AG04450 (cell line): ENCODE measurements around the gene PI3. TPM values are rescaled to one million over a fixed set of nuclear protein-coding genes. Genes with fewer than 3 reads are reported as not detected.
"Not testable (repeated sequence)": the region's sequence is repeated elsewhere in the genome, so short reads cannot be mapped to it uniquely, and the experiment has no call there.

Experiments
- CTCF ChIA-PET: fragments of 300-600, 350-600 bp; formaldehyde crosslinking; extraction: SDS; loops from one replicate; lab custom pipeline; 2022; ENCODE audit warnings: antibody characterized with exemption, inconsistent platforms; lab: Charles Lee
- POLR2A ChIA-PET: fragments of 350-600 bp; formaldehyde crosslinking; extraction: SDS; loops from one replicate; lab custom pipeline; 2021; ENCODE audit warnings: antibody characterized with exemption, inconsistent platforms; lab: Yijun Ruan, JAX
- DNase-seq: peaks from one replicate; pipeline ENCODE4 v3.0.0-alpha.2; 2011; ENCODE audit warnings: low read depth, low spot score
- H3K27ac ChIP-seq: one replicate; pipeline ENCODE4 v1.5.1; 2012; ENCODE audit warnings: low read depth, low read length, control low read depth
- H3K27me3 ChIP-seq: one replicate; pipeline ENCODE4 v1.6.0; 2012; ENCODE audit warnings: low read length; ENCODE audit not compliant: control insufficient read depth, insufficient read depth
- H3K4me3 ChIP-seq: 2 replicates; pipeline ENCODE4 v1.5.1; 2011; ENCODE audit warnings: mild to moderate bottlenecking, low read depth, low read length, control low read depth
- H3K9me3 ChIP-seq: 2 replicates; pipeline ENCODE4 v1.5.1; 2012; ENCODE audit warnings: low read length; ENCODE audit not compliant: control insufficient read depth, insufficient read depth
- polyA minus RNA-seq: library from RNA; depleted of rRNA, polyadenylated mRNA; stranded (reverse); fragments of >200 nt; gene quantifications from 2 replicates; pipeline ENCODE4 v1.2.3, GENCODE V29; 2011; rRNA and poly(A)+ RNA removed
- polyA plus RNA-seq: library from polyadenylated mRNA; depleted of rRNA; stranded (reverse); fragments of >200 nt; gene quantifications from 2 replicates; pipeline ENCODE4 v1.2.3, GENCODE V29; 2011; rRNA removed
- TF ChIP-seq, protein P1 (sequence below): IDR thresholded peaks from 2 replicates; pipeline ENCODE4 v1.5.1; 2011; ENCODE audit warnings: low read depth, low read length, control low read depth, inconsistent platforms

Gene PI3, protein sequence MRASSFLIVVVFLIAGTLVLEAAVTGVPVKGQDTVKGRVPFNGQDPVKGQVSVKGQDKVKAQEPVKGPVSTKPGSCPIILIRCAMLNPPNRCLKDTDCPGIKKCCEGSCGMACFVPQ
- polyA plus RNA-seq (not detected in 2 replicates), polyA minus RNA-seq (not detected in 2 replicates)

DNA sequence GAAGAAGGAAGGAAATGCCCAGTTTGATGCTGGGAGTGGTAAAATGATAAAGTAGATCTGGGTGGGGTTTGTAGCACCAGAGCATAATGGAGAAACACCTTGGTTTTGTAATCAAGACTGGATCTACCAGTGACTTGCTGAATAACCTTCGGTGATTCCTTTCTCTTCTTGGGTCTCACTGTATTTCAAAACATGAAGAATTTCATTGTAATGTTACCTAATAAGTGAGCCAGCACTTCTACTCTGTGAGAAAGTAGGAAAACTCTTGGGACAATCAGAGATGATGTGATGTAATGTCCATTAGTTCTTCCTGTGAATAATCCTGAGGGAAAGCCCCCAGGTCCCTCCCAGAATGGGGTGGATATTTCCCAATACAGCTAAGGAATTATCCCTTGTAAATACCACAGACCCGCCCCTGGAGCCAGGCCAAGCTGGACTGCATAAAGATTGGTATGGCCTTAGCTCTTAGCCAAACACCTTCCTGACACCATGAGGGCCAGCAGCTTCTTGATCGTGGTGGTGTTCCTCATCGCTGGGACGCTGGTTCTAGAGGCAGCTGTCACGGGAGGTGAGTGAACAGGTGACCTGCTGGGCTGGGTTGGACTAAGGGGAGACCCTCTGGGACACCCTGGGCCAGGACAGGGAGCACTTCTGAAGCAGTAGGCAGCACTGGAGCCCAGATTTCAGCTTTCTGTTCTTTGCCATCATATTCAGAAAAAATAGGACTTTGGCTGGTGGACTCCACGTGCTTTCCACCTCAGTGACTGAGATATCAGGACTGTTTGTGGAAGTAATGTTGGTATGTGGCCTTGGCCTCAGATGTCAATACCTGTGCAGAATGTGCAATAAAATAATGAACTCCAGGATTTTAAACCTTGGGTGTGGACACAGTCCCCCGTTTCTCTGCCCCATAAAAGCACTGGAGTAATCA is at the start of gene PI3:
PI3 (plus strand) TSS at position 469 of the 931 bp plus-strand sequence; CDS start at position 490, 21 bp downstream.
- ChIA-PET CTCF (no interaction called here), POLR2A (no interaction called here)
- Histone ChIP-seq H3K4me3 (no peak within 1 kb of the TSS), H3K27ac (no peak within 1 kb of the TSS), H3K9me3 (no peaks in the 10 kb centered on the region), H3K27me3 (no peaks in the 10 kb centered on the region)
- no peak for DNase-seq
- TF ChIP-seq, protein P1, sequence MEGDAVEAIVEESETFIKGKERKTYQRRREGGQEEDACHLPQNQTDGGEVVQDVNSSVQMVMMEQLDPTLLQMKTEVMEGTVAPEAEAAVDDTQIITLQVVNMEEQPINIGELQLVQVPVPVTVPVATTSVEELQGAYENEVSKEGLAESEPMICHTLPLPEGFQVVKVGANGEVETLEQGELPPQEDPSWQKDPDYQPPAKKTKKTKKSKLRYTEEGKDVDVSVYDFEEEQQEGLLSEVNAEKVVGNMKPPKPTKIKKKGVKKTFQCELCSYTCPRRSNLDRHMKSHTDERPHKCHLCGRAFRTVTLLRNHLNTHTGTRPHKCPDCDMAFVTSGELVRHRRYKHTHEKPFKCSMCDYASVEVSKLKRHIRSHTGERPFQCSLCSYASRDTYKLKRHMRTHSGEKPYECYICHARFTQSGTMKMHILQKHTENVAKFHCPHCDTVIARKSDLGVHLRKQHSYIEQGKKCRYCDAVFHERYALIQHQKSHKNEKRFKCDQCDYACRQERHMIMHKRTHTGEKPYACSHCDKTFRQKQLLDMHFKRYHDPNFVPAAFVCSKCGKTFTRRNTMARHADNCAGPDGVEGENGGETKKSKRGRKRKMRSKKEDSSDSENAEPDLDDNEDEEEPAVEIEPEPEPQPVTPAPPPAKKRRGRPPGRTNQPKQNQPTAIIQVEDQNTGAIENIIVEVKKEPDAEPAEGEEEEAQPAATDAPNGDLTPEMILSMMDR = no peak

DNA sequence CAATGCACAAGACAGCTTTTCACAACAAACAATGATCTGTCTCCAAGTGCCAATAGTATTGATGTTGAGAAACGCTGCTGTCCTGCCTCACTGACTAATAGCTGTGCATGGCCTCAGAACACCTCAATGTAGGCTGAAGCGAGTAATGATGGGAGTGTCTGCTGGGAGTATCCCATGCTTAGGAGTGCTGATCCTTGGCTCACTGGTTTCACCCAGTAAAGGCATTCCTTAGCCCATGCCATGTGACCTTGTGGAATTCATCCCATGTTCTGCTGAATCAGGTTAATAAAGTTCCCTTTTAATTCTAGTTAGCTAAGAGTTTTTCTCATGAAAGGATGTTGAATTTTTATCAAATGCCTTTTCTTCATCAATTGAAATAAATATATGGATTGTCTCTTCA is 46.6 kb upstream of the PI3 start:
- POLR2A ChIA-PET = no interaction called here
- CTCF ChIA-PET = no interaction called here
- TF ChIP-seq, protein P1 = no peak
- Histone ChIP-seq H3K4me3 (no peak overlapping the region), H3K27ac (no peak overlapping the region), H3K9me3 (no peaks in the 10 kb centered on the region), H3K27me3 (peaks cover 6% of the 10 kb centered on the region)
- no peak for DNase-seq

DNA sequence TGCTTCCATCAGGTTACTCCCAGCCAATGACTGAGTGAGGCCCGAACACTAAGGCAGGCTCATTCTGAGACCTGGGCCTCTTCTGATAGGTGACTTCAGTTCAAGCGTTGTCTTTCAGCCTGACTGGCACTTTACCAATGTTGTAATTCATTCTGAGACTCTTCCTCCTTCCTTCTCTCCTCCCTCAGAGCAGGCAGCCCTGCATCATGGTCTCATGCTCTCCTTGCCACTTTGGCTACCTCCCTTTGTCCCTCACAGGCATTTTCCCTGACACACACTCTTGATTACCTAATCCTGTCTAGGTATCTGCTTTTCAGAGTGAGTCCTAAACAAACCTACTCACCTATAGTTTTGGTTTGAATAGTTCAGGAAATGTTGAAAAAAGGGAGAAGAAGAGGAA is 37.8 kb upstream of the PI3 start:
- TF ChIP-seq, protein P1 = no peak
- no peak for DNase-seq
- Histone ChIP-seq H3K27me3 (no peaks in the 10 kb centered on the region), H3K9me3 (no peaks in the 10 kb centered on the region), H3K27ac (no peak overlapping the region), H3K4me3 (no peak overlapping the region)
- ChIA-PET CTCF (interaction anchor here (0.6 kb wide), 1 partner anchor 375 kb away, joined by 4 read pairs; no protein-coding TSS in a partner anchor), POLR2A (no interaction called here)

DNA sequence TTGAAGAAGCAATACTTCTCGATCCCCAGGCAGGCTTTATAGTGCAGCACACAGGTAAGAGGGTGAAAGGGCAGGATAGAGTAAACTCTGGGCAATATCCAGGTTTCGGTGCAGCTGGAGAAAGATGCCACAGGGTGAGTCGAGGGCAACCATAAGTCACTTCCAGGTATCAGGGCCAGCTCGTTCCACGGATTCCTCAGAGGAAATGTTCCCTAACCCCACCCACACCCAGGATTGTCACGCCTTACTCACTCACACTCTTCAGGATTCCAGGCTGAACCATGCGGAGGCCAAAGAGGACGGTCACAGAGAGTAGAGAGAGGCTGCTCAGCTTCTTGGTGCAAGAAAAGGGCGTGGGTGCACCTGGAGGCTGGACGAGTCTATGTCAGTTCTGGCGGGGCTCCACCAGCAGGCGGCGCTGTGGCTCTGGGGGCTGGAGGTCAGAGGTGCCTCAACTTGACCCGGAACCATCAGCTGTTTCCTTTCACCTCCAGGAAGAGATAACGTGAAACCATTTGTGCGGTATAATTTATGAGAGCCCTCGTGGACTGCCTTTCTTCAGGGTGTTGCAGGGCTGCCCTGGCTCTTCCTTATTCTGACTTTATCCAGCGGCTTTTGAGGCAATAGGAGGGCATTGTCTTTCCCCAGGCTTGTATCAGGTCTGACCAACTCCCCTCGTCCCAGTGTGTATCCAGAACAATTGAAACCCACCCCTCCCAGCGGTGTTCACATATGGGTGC is 36.0 kb upstream of the PI3 start:
- H3K9me3 ChIP-seq = no peaks in the 10 kb centered on the region
- H3K27ac ChIP-seq = no peak overlapping the region
- no peak overlapping the region for H3K4me3 ChIP-seq
- POLR2A ChIA-PET = no interaction called here
- no peaks in the 10 kb centered on the region for H3K27me3 ChIP-seq
- CTCF ChIA-PET = interaction anchor here (0.5 to 1.3 kb wide), 10 partner anchors 19 to 633 kb away, joined by 3 to 6 read pairs (median 4); no protein-coding TSS in a partner anchor
- DNase-seq = no peak
- TF ChIP-seq, protein P1 = peak; percentile 54

DNA sequence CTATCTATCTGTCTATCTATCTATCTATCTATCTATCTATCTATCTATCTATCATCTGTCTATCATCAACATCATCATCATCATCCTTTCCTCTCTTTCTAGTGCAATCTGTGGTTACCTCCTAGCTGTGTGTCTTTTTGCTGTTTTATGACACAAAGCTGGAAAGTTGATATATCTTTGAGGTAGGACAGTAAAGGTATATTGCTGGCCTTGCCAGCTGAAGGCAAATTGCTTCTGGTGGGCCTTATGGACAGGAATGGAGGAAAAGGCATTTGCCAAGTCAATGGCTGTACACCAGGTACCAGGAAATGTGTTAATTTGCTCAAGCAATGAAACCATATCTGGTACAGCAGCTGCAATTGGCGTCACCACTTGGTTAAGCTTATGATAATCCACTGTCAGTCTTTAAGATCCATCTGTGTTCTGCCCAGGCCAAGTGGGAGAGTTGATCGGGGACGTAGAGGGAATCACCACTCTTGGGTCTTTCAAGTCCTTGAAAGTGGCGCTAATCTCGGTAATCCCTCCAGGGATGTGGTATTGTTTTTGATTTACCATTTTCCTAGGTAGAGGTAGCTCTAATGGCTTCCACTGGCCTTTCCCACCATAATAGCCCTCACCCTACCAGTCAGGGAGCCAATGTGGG is 34.8 kb upstream of the PI3 start:
- POLR2A ChIA-PET, H3K27ac ChIP-seq, H3K27me3 ChIP-seq, DNase-seq, H3K9me3 ChIP-seq, H3K4me3 ChIP-seq: not testable (repeated sequence)
- CTCF ChIA-PET = interaction anchor here (0.8 to 1.3 kb wide), 5 partner anchors 18 to 154 kb away, joined by 3 to 4 read pairs (median 3); no protein-coding TSS in a partner anchor
